GM19239 (cell line): ENCODE measurements around the gene C19orf47.

ENCODE experiments used
- DNase-seq: peaks from one replicate; pipeline ENCODE4 v3.0.0; 2011; ENCODE audit warnings: low spot score; ENCODE audit not compliant: insufficient read length
- FAIRE-seq: peaks from 2 replicates; lab custom pipeline; 2011; peaks lifted over from hg19 to GRCh38; lab: Jason Lieb, UNC

The C19orf47 gene

GRCh38 chr19:40271706-40272105 is 76.5 kb downstream of the C19orf47 start:
- FAIRE-seq: no peak

GRCh38 chr19:40270362-40271089 is 77.7 kb downstream of the C19orf47 start:
- FAIRE-seq: no peak
- no peak for DNase-seq

More at GRCh38 chr19:40271706-40272105, 76.5 kb downstream of the C19orf47 start:
- no peak for DNase-seq
